Measurements from ENCODE around the gene BTAF1. TPM values are rescaled to one million over a fixed set of nuclear protein-coding genes. Genes with fewer than 3 reads are reported as not detected.

The BTAF1 gene
- total RNA-seq, 1 donor from 2014 or later = 38.0 TPM

- DNase-seq (ENCODE audit: low spot score, unreplicated experiment) = no peak
- no peak overlapping the region for H3K27ac Mint-ChIP-seq
- H3K4me3 Mint-ChIP-seq (ENCODE audit: low read depth) = no peak overlapping the region
- H3K9me3 Mint-ChIP-seq (ENCODE audit: low read depth) = no peaks in the 10 kb centered on the region
- H3K27me3 Mint-ChIP-seq = peaks cover 15% of the 10 kb centered on the region
- no peak for TF ChIP-seq CTCF (IDR thresholded peaks at IDR 0.05; ENCODE audit: unreplicated experiment)
- H3K36me3 Mint-ChIP-seq (ENCODE audit: insufficient read depth) = peaks cover 2% of the 10 kb centered on the region
- H3K4me1 Mint-ChIP-seq (ENCODE audit: low read depth) = peaks cover 15% of the 10 kb centered on the region
Measured at GRCh38 chr10:91910467-91910866, 13.1 kb upstream of the BTAF1 start.

- H3K27ac Mint-ChIP-seq = no peak overlapping the region
- peaks cover 7% of the 10 kb centered on the region for H3K4me1 Mint-ChIP-seq (ENCODE audit: low read depth)
Measured at GRCh38 chr10:91919651-91920050, 3.9 kb upstream of the BTAF1 start.

GRCh38 chr10:91924212-91925021 lies 847 bp downstream of the BTAF1 start:
- Mint-ChIP-seq H3K4me3 (ENCODE audit: low read depth) (peak overlapping the region; percentile 97), H3K9me3 (ENCODE audit: low read depth) (no peaks in the 10 kb centered on the region), H3K27ac (peak overlapping the region; percentile 98), H3K4me1 (ENCODE audit: low read depth) (peaks cover 22% of the 10 kb centered on the region), H3K27me3 (no peaks in the 10 kb centered on the region), H3K36me3 (ENCODE audit: insufficient read depth) (peaks cover 6% of the 10 kb centered on the region)
- DNase-seq (ENCODE audit: low spot score, unreplicated experiment) = no peak
- TF ChIP-seq CTCF (IDR thresholded peaks at IDR 0.05; ENCODE audit: unreplicated experiment) = no peak

More at GRCh38 chr10:91919651-91920050, 3.9 kb upstream of the BTAF1 start:
- no peak for DNase-seq (ENCODE audit: low spot score, unreplicated experiment)
- H3K36me3 Mint-ChIP-seq (ENCODE audit: insufficient read depth) = no peaks in the 10 kb centered on the region
- H3K4me3 Mint-ChIP-seq (ENCODE audit: low read depth) = no peak overlapping the region
- H3K27me3 Mint-ChIP-seq = peaks cover 11% of the 10 kb centered on the region
- no peak for TF ChIP-seq CTCF (IDR thresholded peaks at IDR 0.05; ENCODE audit: unreplicated experiment)
- peaks cover 3% of the 10 kb centered on the region for H3K9me3 Mint-ChIP-seq (ENCODE audit: low read depth)

GRCh38 chr10:91925022-91925320 lies 1.4 kb downstream of the BTAF1 start:
- peak overlapping the region; percentile 97 for H3K4me3 Mint-ChIP-seq (ENCODE audit: low read depth)
- peaks cover 22% of the 10 kb centered on the region for H3K4me1 Mint-ChIP-seq (ENCODE audit: low read depth)
- no peaks in the 10 kb centered on the region for H3K27me3 Mint-ChIP-seq
- DNase-seq (ENCODE audit: low spot score, unreplicated experiment) = no peak
- no peaks in the 10 kb centered on the region for H3K9me3 Mint-ChIP-seq (ENCODE audit: low read depth)
- peaks cover 6% of the 10 kb centered on the region for H3K36me3 Mint-ChIP-seq (ENCODE audit: insufficient read depth)
- TF ChIP-seq CTCF (IDR thresholded peaks at IDR 0.05; ENCODE audit: unreplicated experiment) = no peak
- H3K27ac Mint-ChIP-seq = no peak overlapping the region

- no peak for TF ChIP-seq CTCF (IDR thresholded peaks at IDR 0.05; ENCODE audit: unreplicated experiment)
- Mint-ChIP-seq H3K36me3 (ENCODE audit: insufficient read depth) (peaks cover 12% of the 10 kb centered on the region), H3K4me3 (ENCODE audit: low read depth) (no peak overlapping the region), H3K4me1 (ENCODE audit: low read depth) (peaks cover 12% of the 10 kb centered on the region), H3K27me3 (no peaks in the 10 kb centered on the region), H3K9me3 (ENCODE audit: low read depth) (no peaks in the 10 kb centered on the region), H3K27ac (no peak overlapping the region)
- no peak for DNase-seq (ENCODE audit: low spot score, unreplicated experiment)
Measured at GRCh38 chr10:91930939-91931338, 7.4 kb downstream of the BTAF1 start.
